ENCODE measurements around the gene CHRM3. TPM values are rescaled to one million over a fixed set of nuclear protein-coding genes. Genes with fewer than 3 reads are reported as not detected.

CHRM3 gene
- total and polyA plus RNA-seq, 2 experiments from 2014 or later, result 4.8 to 13.8 TPM

DNA sequence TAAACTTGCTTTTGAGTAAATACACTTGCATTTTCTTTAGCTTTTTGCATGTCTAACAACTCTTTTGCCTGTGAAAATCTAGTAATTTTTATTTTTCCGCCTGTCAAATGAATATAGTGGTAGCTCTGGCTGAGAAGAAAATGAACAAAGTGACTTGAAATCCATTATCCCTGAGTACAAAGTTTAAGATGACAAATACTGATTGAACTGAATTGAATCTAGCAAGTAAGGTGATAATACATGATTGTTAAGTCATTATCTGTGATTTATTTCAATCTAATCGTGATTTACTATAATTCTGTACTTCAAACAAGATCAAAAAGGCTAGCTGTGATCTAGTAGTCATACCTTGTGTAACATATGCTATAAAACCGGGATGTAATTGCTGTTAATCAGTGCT lies 42.8 kb downstream of the CHRM3 start:
- no peaks in the 10 kb centered on the region for H3K79me2 ChIP-seq (replicated peaks; ENCODE audit: insufficient read depth)
- no peak overlapping the region for H2AFZ ChIP-seq
- TF ChIP-seq, protein P1, sequence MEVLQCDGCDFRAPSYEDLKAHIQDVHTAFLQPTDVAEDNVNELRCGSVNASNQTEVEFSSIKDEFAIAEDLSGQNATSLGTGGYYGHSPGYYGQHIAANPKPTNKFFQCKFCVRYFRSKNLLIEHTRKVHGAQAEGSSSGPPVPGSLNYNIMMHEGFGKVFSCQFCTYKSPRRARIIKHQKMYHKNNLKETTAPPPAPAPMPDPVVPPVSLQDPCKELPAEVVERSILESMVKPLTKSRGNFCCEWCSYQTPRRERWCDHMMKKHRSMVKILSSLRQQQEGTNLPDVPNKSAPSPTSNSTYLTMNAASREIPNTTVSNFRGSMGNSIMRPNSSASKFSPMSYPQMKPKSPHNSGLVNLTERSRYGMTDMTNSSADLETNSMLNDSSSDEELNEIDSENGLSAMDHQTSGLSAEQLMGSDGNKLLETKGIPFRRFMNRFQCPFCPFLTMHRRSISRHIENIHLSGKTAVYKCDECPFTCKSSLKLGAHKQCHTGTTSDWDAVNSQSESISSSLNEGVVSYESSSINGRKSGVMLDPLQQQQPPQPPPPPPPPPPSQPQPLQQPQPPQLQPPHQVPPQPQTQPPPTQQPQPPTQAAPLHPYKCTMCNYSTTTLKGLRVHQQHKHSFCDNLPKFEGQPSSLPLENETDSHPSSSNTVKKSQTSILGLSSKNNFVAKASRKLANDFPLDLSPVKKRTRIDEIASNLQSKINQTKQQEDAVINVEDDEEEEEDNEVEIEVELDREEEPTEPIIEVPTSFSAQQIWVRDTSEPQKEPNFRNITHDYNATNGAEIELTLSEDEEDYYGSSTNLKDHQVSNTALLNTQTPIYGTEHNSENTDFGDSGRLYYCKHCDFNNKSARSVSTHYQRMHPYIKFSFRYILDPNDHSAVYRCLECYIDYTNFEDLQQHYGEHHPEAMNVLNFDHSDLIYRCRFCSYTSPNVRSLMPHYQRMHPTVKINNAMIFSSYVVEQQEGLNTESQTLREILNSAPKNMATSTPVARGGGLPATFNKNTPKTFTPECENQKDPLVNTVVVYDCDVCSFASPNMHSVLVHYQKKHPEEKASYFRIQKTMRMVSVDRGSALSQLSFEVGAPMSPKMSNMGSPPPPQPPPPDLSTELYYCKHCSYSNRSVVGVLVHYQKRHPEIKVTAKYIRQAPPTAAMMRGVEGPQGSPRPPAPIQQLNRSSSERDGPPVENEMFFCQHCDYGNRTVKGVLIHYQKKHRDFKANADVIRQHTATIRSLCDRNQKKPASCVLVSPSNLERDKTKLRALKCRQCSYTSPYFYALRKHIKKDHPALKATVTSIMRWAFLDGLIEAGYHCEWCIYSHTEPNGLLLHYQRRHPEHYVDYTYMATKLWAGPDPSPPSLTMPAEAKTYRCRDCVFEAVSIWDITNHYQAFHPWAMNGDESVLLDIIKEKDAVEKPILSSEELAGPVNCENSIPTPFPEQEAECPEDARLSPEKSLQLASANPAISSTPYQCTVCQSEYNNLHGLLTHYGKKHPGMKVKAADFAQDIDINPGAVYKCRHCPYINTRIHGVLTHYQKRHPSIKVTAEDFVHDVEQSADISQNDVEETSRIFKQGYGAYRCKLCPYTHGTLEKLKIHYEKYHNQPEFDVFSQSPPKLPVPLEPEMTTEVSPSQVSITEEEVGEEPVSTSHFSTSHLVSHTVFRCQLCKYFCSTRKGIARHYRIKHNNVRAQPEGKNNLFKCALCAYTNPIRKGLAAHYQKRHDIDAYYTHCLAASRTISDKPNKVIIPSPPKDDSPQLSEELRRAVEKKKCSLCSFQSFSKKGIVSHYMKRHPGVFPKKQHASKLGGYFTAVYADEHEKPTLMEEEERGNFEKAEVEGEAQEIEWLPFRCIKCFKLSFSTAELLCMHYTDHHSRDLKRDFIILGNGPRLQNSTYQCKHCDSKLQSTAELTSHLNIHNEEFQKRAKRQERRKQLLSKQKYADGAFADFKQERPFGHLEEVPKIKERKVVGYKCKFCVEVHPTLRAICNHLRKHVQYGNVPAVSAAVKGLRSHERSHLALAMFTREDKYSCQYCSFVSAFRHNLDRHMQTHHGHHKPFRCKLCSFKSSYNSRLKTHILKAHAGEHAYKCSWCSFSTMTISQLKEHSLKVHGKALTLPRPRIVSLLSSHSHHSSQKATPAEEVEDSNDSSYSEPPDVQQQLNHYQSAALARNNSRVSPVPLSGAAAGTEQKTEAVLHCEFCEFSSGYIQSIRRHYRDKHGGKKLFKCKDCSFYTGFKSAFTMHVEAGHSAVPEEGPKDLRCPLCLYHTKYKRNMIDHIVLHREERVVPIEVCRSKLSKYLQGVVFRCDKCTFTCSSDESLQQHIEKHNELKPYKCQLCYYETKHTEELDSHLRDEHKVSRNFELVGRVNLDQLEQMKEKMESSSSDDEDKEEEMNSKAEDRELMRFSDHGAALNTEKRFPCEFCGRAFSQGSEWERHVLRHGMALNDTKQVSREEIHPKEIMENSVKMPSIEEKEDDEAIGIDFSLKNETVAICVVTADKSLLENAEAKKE (CRISPR knock-in tag; IDR thresholded peaks at IDR 0.05), result no peak
- TF ChIP-seq POLR2AphosphoS5 (IDR thresholded peaks at IDR 0.05; ENCODE audit: low read depth) (no peak), CREB1 (CRISPR knock-in tag; IDR thresholded peaks at IDR 0.05; ENCODE audit: low read depth) (no peak), EZH2 (IDR thresholded peaks at IDR 0.05; ENCODE audit: low read depth, unreplicated experiment) (no peak)
- TF ChIP-seq, protein P2, sequence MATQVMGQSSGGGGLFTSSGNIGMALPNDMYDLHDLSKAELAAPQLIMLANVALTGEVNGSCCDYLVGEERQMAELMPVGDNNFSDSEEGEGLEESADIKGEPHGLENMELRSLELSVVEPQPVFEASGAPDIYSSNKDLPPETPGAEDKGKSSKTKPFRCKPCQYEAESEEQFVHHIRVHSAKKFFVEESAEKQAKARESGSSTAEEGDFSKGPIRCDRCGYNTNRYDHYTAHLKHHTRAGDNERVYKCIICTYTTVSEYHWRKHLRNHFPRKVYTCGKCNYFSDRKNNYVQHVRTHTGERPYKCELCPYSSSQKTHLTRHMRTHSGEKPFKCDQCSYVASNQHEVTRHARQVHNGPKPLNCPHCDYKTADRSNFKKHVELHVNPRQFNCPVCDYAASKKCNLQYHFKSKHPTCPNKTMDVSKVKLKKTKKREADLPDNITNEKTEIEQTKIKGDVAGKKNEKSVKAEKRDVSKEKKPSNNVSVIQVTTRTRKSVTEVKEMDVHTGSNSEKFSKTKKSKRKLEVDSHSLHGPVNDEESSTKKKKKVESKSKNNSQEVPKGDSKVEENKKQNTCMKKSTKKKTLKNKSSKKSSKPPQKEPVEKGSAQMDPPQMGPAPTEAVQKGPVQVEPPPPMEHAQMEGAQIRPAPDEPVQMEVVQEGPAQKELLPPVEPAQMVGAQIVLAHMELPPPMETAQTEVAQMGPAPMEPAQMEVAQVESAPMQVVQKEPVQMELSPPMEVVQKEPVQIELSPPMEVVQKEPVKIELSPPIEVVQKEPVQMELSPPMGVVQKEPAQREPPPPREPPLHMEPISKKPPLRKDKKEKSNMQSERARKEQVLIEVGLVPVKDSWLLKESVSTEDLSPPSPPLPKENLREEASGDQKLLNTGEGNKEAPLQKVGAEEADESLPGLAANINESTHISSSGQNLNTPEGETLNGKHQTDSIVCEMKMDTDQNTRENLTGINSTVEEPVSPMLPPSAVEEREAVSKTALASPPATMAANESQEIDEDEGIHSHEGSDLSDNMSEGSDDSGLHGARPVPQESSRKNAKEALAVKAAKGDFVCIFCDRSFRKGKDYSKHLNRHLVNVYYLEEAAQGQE (IDR thresholded peaks at IDR 0.05; ENCODE audit: unreplicated experiment), result no peak
- Mint-ChIP-seq H3K4me1 (peaks cover 6% of the 10 kb centered on the region; the same call in 2 of the 3 replicates), H3K4me3 (no peak overlapping the region), H3K27ac (no peak overlapping the region), H3K27me3 (ENCODE audit: insufficient read depth, low read depth, poor library complexity) (no peaks in the 10 kb centered on the region), H3K36me3 (ENCODE audit: low read depth) (no peaks in the 10 kb centered on the region), H3K9me3 (no peaks in the 10 kb centered on the region)
- H3K4me2 ChIP-seq, result no peak overlapping the region
- H3K36me3 ChIP-seq (ENCODE audit: insufficient read depth), result no peaks in the 10 kb centered on the region
- no peak overlapping the region for H3K27ac ChIP-seq (ENCODE audit: low read depth)
- DNase-seq (ENCODE audit: low spot score) (no peak), ATAC-seq (no peak)
- no peak overlapping the region for H3K4me3 ChIP-seq
- H3K9me2 ChIP-seq (ENCODE audit: insufficient read depth), result peaks cover 5% of the 10 kb centered on the region
- no peaks in the 10 kb centered on the region for H3F3A ChIP-seq (replicated peaks; ENCODE audit: low read depth)
- H3K27me3 ChIP-seq (ENCODE audit: insufficient read depth), result no peaks in the 10 kb centered on the region
- H4K20me1 ChIP-seq (replicated peaks; ENCODE audit: insufficient read depth), result no peaks in the 10 kb centered on the region
- H3K4me1 ChIP-seq (ENCODE audit: insufficient read depth), result no peaks in the 10 kb centered on the region

Data from GM23338 (cell line).